ENCODE results near the gene ZNF331. TPM values are rescaled to one million over a fixed set of nuclear protein-coding genes. Genes with fewer than 3 reads are reported as not detected.
A peak's percentile ranks its signal among the peaks of the same experiment; 100 is the strongest.

ZNF331 gene
- total RNA-seq, 2 donors from 2014 or later = 24.9 to 65.2 TPM

DNA sequence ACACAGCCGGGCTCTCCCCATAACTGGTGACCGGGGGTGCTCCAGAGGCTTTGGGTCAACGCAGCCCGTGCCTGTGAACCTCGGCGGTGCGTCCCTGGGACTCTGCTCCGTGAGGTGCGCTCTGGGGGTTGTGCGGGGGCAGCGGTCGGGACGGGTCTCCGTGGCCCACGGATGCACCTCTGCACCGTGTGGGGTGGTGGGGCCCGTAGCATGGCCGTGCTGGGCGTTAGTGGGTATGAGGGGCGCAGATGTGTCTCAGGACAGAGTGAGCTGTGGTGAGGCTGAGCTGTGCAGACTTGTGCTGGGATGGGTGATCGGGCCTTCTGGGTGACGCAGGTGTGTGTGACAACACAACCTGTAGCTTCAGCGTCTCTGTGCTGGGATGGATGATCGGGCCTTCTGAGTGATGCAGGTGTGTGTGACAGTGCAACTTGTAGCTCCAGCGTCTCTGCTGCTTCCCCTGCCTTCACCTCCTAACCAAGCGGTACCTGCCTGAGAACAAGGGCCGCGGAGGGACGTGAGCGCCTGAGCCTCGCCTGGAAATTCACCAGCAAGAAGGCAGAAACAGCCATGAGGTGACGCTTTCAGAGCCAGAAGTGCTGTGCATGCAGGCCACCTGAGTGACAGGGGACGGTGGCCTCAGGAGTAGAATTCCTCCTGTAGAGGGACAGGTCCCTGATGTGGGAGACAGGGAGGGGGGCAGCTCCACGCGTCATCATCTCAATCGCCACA is 599 bp downstream of the ZNF331 start:
- Mint-ChIP-seq H3K36me3 (ENCODE audit: low read depth) (peaks cover 60% of the 10 kb centered on the region), H3K9me3 (peaks cover 3% of the 10 kb centered on the region), H3K4me1 (peaks cover 6% of the 10 kb centered on the region), H3K27me3 (no peaks in the 10 kb centered on the region), H3K4me3 (peak overlapping the region; percentile 97), H3K27ac (peak overlapping the region; percentile 95)
- peak; percentile 19 for ATAC-seq (replicated peaks)

DNA sequence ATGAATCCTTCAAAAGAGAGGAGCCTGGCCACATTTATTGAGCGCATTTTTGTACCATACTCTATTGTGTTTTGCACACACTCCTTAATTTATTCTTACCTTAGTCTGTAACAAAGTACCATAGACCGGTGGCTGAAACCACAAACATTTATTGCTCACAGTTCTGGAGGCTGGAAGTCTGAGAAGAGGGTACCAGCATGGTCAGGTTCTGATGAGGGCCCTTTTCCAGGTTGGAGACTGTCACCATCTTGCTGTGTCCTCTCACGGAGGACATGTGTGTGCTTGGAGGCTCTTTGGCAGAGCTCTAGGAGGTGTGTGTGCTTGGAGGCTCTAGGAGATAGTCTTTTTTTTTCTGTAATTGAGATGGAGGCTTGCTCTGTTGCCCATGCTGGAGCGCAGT is 2.1 kb downstream of the ZNF331 start:
- Mint-ChIP-seq H3K9me3 (peaks cover 3% of the 10 kb centered on the region), H3K27ac (no peak overlapping the region), H3K4me3 (peak overlapping the region; percentile 97), H3K4me1 (peaks cover 6% of the 10 kb centered on the region), H3K36me3 (ENCODE audit: low read depth) (peaks cover 75% of the 10 kb centered on the region), H3K27me3 (no peaks in the 10 kb centered on the region)
- no peak for ATAC-seq (replicated peaks)

DNA sequence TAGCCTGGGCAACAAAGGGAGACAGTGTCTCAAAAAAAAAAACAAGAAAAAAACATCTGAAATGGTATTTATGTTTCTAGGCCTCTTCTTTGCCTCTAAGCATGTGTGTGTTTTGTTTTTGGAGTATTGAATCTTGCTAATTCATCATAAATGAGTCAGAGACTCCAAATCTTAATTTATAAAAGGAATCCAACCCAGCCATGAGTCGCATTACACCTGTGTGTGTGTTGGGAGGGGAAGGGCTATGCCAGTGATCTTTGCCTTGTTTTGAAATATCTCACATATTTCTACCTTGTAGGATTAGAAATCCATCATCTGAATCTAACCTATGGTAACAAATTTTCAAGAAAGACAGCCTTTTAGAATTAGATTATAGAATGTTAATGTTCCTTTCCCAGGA is 4.0 kb downstream of the ZNF331 start:
- Mint-ChIP-seq H3K36me3 (ENCODE audit: low read depth) (peaks cover 88% of the 10 kb centered on the region), H3K9me3 (peaks cover 3% of the 10 kb centered on the region), H3K4me1 (peaks cover 10% of the 10 kb centered on the region), H3K27me3 (no peaks in the 10 kb centered on the region), H3K27ac (no peak overlapping the region), H3K4me3 (peak overlapping the region; percentile 13)
- ATAC-seq (replicated peaks) = no peak

DNA sequence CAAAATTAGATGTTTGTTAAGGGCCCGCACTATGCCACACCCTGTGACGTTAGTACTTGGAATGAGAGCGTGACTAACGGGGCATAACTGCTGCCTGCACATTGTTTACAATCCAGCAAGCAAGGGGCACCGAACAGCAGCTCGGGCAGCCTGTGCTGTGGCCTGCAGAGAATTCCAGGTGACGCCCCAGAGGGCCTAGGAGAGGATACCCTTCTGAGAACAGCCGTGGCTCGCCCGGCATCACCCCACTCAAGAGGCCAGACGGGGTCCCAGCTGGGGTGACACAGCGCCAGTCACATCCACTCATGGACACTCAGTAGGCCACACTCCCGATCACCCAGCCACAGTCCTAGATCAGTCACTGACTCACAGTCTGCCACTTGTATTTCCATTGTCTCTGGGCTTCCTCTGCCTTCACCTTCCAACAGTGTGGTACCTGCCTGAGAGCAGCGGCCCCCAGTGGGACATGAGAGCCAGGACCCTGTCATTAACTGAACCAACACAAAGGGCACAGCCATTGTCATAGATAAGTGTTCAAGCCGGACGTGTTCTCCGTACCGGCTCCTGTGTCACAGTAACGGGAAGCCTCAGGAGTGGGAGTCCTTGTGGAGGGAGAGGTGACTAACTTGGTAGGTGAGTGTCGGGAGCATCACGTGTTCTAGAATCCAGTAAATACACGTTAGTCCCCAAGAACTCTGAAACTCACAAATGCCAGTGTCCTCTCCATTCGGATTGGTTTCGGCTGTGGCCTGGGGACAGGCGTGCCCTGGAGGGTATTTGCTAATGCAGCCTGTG is 7.5 kb downstream of the ZNF331 start:
- Mint-ChIP-seq H3K9me3 (peaks cover 3% of the 10 kb centered on the region), H3K27me3 (no peaks in the 10 kb centered on the region), H3K4me1 (peaks cover 4% of the 10 kb centered on the region), H3K4me3 (no peak overlapping the region), H3K36me3 (ENCODE audit: low read depth) (peaks cover 84% of the 10 kb centered on the region), H3K27ac (no peak overlapping the region)
- no peak for ATAC-seq (replicated peaks)

DNA sequence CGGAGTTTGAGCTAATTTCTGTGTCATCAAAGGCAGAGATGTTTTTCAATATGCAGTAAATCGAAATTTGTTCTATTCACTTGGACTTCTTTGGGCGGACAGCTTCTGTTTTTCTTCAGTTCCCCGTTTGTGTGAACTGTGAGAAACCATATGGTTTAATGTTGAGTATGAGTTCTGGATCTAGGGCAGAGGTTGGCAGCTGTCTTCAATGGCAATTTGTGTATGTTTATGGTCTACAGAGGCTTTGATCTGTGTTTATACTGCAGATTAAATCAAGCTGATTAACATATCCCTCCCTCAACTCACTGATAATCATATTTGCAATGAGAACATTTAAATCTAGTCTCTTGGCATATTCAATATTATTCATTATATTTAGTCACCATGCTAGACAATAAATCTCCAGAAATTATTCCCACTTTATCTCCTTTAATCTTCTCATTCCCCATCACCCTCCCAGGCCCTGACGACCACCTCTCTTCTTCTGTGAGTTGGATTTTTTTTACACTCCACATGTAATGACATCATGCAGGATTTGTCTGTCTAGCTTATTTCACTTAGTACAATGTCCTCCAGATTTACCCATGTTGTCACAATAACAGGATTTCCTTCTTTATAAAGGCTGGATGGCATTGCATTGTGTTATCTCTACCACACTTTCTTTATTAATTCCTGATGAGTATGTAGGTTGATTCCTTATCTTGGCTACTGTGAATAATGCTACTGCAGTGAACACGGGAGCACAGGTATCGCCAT is 9.0 kb downstream of the ZNF331 start:
- H3K4me3 Mint-ChIP-seq = no peak overlapping the region
- H3K4me1 Mint-ChIP-seq = peaks cover 4% of the 10 kb centered on the region
- no peak for ATAC-seq (replicated peaks)
- no peaks in the 10 kb centered on the region for H3K9me3 Mint-ChIP-seq
- peaks cover 74% of the 10 kb centered on the region for H3K36me3 Mint-ChIP-seq (ENCODE audit: low read depth)
- H3K27me3 Mint-ChIP-seq = no peaks in the 10 kb centered on the region
- no peak overlapping the region for H3K27ac Mint-ChIP-seq

DNA sequence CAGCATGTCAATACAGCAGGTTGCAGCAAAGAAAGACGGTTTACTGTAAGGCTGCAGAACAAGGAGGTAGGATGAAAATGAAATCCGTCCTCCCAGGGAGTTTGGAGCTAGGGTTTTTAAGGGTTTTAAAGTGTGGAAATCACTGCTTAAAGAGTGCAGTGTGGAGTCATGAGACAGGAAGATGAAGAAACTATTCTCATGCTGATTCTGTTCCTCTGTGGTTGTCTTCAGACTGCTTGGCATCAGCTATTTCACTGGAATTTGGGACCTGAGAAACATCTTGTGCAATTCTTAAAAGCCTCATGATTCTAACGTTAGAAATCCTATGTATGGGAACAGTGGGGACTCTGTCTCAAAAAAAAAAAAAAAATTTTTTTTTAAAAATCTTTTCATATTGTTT is 11.4 kb downstream of the ZNF331 start:
- Mint-ChIP-seq H3K27me3 (no peaks in the 10 kb centered on the region), H3K4me1 (peaks cover 4% of the 10 kb centered on the region), H3K9me3 (no peaks in the 10 kb centered on the region), H3K36me3 (ENCODE audit: low read depth) (peaks cover 68% of the 10 kb centered on the region), H3K27ac (no peak overlapping the region), H3K4me3 (no peak overlapping the region)
- no peak for ATAC-seq (replicated peaks)

DNA sequence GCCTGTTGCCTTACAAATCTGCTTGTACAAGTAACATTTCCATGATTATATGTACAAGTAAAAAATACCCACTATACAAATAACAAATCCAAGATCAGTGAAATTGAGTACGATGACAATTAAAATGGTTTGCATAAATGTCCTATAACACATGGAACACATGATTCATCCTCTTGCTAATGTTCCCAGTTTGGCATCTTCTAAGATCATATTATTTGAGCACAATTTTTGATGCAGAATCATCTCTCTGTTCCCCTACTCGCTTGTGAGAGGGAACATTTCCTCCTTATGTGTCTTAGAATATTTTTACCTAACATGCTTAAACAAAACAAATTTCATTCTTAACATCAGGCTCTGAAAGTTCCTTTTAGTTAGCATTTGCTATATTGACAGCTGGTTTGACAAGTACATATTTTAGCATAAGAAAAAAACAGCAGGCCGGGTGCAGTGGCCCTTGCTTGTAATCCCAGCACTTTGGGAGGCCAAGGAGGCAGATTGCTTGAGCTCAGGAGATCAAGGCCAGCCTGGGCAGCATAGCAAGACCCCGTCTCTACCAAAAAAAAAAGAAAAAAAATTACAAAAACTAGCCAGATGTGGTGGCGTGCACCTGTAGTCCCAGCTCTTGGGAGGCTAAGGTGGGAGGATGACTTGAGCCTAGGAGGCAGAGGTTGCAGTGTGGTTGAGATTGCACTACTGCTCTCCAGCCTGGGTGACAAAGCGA is 14.2 kb downstream of the ZNF331 start:
- no peak for ATAC-seq (replicated peaks)
- H3K36me3 Mint-ChIP-seq (ENCODE audit: low read depth) = peaks cover 62% of the 10 kb centered on the region
- H3K27me3 Mint-ChIP-seq = no peaks in the 10 kb centered on the region
- no peaks in the 10 kb centered on the region for H3K9me3 Mint-ChIP-seq
- peaks cover 5% of the 10 kb centered on the region for H3K4me1 Mint-ChIP-seq
- no peak overlapping the region for H3K27ac Mint-ChIP-seq
- H3K4me3 Mint-ChIP-seq = no peak overlapping the region

DNA sequence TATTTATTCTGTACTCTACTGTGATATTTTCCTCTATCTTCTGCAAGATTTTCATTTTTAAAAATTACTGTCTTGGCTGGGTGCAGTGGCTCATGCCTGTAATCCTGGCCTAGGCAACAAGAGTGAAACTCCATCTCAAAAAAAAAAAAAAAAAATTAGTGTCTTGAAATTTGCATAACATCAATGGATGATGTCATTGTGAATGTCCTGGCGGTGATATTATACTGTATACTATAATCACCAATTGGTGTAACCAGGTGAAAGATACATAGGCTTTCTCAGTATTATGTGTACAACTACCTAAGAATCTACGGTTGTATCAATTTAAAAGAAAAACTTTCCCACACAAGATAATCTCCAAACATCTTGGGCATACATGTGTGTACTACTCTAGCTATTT is 15.2 kb downstream of the ZNF331 start:
- Mint-ChIP-seq H3K9me3 (no peaks in the 10 kb centered on the region), H3K27ac (peak overlapping the region; percentile 99), H3K36me3 (ENCODE audit: low read depth) (peaks cover 61% of the 10 kb centered on the region), H3K4me3 (peak overlapping the region; percentile 98), H3K27me3 (no peaks in the 10 kb centered on the region), H3K4me1 (peaks cover 5% of the 10 kb centered on the region)
- ATAC-seq (replicated peaks) = peak; percentile 48

DNA sequence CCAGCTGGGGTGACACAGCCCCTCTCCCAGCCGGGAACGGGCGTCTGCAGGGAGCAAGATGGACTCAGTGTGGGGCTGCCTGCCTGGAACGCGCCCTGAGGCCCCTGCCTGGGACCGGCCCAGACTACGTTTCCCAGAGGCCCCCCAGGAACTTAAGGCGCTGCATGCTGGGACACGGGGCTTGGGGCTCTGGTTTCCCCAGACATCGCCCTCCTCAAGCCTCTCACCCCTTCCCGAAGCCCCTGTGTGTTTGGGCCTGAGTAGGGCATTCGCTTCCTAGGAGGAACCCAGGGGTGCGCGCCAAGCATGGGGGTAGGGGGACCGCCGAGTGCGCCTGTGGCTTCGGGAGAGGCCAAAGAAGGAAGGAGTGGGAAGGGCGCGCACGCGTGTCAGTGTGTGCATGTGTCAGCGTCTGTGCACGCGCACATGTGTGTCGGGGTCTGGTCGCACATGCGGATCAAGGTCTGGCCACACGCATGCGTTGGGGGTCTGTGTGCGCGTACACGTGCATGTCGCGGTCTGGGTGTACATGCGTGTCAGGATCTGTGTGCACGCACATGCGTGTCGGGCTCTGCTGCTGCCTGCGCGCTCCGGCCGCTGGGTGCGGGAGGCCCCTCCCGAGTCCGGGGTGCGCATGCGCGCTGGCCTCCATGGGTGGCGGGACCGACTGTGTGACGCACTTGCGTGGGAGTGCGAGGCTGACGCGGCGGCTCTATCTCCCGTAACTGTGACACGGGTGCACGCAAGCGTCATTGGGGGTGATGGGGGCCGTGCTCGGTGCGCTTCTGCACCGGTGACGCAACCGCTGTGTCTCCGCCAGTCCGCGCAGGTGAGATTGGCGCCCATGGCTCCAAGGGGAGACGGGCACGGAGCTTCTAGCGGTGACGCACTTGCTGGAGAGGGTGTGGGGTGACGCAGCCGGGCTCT is 16.2 kb downstream of the ZNF331 start:
- H3K9me3 Mint-ChIP-seq = no peaks in the 10 kb centered on the region
- peaks cover 57% of the 10 kb centered on the region for H3K36me3 Mint-ChIP-seq (ENCODE audit: low read depth)
- H3K27me3 Mint-ChIP-seq = no peaks in the 10 kb centered on the region
- peaks cover 5% of the 10 kb centered on the region for H3K4me1 Mint-ChIP-seq
- peak overlapping the region; percentile 99 for H3K27ac Mint-ChIP-seq
- H3K4me3 Mint-ChIP-seq = peak overlapping the region; percentile 98
- ATAC-seq (replicated peaks) = peak; percentile 91

DNA sequence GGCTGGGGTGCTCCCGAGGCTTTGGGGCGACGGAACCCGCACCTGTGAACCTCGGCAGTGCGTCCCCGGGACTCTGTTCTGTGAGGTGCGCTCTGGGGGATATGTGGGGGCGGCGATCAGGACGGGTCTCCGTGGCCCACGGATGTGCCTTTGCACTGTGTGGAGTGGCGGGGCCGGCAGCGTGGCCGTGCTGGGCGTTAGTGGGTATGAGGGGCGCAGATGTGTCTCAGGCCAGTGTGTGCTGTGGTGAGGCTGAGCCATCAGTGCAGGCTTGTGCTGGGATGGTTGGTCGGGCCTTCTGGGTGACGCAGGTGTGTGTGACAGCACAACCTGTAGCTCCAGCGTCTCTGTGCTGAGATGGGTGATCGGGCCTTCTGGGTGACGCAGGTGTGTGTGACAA is 16.9 kb downstream of the ZNF331 start:
- ATAC-seq (replicated peaks) = peak; percentile 23
- H3K4me1 Mint-ChIP-seq = peaks cover 5% of the 10 kb centered on the region
- H3K9me3 Mint-ChIP-seq = no peaks in the 10 kb centered on the region
- no peaks in the 10 kb centered on the region for H3K27me3 Mint-ChIP-seq
- peak overlapping the region; percentile 99 for H3K27ac Mint-ChIP-seq
- peak overlapping the region; percentile 98 for H3K4me3 Mint-ChIP-seq
- H3K36me3 Mint-ChIP-seq (ENCODE audit: low read depth) = peaks cover 57% of the 10 kb centered on the region

DNA sequence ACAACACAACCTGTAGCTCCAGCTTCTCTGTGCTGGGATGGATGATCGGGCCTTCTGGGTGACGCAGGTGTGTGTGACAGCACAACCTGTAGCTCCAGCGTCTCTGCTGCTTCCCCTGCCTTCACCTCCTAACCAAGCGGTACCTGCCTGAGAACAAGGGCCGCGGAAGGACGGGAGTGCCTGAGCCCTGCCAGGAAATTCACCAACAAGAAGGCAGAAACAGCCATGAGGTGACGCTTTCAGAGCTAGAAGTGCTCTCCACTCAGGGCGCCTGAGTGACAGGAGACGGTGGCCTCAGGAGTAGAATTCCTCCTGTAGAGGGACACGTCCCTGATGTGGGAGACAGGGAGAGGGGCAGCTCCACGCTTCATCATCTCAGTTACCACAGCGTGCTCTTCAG is 17.4 kb downstream of the ZNF331 start:
- no peaks in the 10 kb centered on the region for H3K27me3 Mint-ChIP-seq
- H3K4me1 Mint-ChIP-seq = peaks cover 5% of the 10 kb centered on the region
- H3K36me3 Mint-ChIP-seq (ENCODE audit: low read depth) = peaks cover 56% of the 10 kb centered on the region
- no peak for ATAC-seq (replicated peaks)
- no peaks in the 10 kb centered on the region for H3K9me3 Mint-ChIP-seq
- peak overlapping the region; percentile 98 for H3K4me3 Mint-ChIP-seq
- peak overlapping the region; percentile 99 for H3K27ac Mint-ChIP-seq

DNA sequence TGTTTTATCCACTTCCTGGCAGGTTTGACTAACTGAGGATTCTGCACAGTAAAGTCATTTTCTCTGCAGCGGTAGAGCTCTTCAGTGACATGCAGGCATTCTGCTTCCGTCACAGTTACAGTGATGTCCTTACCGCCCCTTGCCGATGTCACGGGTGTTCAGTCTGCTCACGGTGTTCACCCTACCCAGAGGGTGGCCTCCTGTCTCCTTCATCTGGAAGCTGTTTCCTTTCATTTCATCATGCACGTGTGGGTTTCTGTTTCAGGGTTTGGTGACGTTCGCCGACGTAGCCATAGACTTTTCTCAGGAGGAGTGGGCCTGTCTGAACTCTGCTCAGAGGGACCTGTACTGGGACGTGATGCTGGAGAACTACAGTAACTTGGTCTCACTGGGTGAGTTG is 33.4 kb downstream of the ZNF331 start:
- H3K36me3 Mint-ChIP-seq (ENCODE audit: low read depth) = peaks cover 99% of the 10 kb centered on the region
- H3K27ac Mint-ChIP-seq = no peak overlapping the region

DNA sequence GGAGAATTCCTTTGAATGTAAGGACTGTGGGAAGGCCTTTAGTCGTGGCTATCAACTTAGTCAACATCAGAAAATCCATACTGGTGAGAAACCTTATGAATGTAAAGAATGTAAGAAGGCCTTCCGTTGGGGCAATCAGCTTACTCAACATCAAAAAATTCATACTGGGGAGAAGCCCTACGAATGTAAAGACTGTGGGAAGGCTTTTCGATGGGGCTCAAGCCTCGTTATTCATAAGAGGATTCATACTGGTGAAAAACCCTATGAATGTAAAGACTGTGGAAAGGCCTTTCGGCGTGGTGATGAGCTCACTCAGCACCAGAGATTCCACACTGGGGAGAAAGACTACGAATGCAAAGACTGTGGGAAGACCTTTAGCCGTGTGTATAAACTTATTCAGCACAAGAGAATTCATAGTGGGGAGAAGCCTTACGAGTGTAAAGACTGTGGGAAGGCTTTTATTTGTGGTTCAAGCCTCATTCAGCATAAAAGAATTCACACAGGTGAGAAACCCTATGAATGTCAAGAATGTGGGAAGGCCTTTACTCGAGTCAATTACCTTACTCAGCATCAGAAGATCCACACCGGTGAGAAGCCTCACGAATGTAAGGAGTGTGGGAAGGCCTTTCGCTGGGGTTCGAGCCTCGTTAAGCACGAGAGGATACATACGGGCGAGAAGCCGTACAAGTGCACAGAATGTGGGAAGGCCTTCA is 39.2 kb downstream of the ZNF331 start:
- ATAC-seq (replicated peaks) = no peak
- H3K27me3 Mint-ChIP-seq = no peaks in the 10 kb centered on the region
- H3K36me3 Mint-ChIP-seq (ENCODE audit: low read depth) = peaks cover 83% of the 10 kb centered on the region
- peaks cover 33% of the 10 kb centered on the region for H3K9me3 Mint-ChIP-seq
- H3K4me1 Mint-ChIP-seq = no peaks in the 10 kb centered on the region
- no peak overlapping the region for H3K4me3 Mint-ChIP-seq
- no peak overlapping the region for H3K27ac Mint-ChIP-seq

More for the DNA sequence above, 33.4 kb downstream of the ZNF331 start:
- Mint-ChIP-seq H3K4me3 (no peak overlapping the region), H3K4me1 (no peaks in the 10 kb centered on the region), H3K27me3 (no peaks in the 10 kb centered on the region), H3K9me3 (peaks cover 12% of the 10 kb centered on the region)
- no peak for ATAC-seq (replicated peaks)

All from activated T-helper 17 cell treated with anti-CD3 and anti-CD28 coated beads, Interleukin-2, amount 50 U/mL, for 72 hours (primary cell).